C4-2B (cell line): Measurements from ENCODE around the gene TCFL5.

Experiments used
- H3K27ac ChIP-seq: fragments of 450-650 bp; 2 replicates; pipeline ENCODE4 v1.5.1; 2017
- ZFX ChIP-seq: fragments of 450-650 bp; IDR thresholded peaks from 2 replicates; pipeline ENCODE4 v1.6.1; 2017
- TF ChIP-seq, protein P1 (sequence below): fragments of 450-650 bp; conservative IDR thresholded peaks from 2 replicates; pipeline ENCODE4 v1.5.1; 2017; ENCODE audit warnings: mild to moderate bottlenecking

Gene TCFL5

DNA sequence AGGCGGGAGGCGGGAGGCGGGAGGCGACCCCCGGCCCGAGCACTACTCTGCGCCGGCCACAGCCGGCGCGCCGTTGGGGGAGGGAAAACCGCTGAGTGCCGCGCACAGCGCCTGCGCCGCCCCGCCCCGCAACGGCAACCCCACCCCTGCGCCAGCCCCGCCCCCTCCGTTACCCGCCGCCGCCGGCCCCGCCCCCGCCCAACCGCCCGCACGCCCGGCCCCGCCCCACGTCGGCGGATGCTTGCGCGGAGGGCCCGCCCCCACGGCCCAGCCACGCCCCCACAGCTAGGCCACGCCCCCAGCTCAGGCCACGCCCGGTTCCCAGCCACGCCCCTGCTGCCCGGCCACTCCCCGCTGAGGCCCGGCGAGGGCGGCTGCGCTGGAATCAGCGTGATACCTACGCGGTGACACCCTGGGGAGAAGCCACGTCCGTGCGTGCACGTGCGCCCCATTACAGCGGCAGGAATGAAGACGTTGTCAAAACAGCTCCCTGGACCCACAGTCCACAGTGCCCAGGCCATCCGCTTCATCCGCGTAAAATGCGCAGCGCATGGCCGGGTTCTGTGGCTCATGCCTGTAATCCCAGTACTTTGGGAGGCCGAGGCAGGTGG, at the start of gene TCFL5:
Gene TCFL5 (minus strand): TSS at position 97 of the 611 bp plus-strand sequence. CDS start 152 bp downstream, outside the sequence.
- H3K27ac ChIP-seq = peak within 1 kb of the TSS; percentile 56
- TF ChIP-seq, protein P1, sequence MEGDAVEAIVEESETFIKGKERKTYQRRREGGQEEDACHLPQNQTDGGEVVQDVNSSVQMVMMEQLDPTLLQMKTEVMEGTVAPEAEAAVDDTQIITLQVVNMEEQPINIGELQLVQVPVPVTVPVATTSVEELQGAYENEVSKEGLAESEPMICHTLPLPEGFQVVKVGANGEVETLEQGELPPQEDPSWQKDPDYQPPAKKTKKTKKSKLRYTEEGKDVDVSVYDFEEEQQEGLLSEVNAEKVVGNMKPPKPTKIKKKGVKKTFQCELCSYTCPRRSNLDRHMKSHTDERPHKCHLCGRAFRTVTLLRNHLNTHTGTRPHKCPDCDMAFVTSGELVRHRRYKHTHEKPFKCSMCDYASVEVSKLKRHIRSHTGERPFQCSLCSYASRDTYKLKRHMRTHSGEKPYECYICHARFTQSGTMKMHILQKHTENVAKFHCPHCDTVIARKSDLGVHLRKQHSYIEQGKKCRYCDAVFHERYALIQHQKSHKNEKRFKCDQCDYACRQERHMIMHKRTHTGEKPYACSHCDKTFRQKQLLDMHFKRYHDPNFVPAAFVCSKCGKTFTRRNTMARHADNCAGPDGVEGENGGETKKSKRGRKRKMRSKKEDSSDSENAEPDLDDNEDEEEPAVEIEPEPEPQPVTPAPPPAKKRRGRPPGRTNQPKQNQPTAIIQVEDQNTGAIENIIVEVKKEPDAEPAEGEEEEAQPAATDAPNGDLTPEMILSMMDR = no peak
- TF ChIP-seq ZFX = no peak

GRCh38 chr20:62910777-62911497, 49.3 kb upstream of the TCFL5 start:
- no peak for TF ChIP-seq ZFX
- TF ChIP-seq, protein P1 = no peak
- H3K27ac ChIP-seq = no peak overlapping the region

GRCh38 chr20:62910217-62910766, 48.7 kb upstream of the TCFL5 start:
- no peak overlapping the region for H3K27ac ChIP-seq
- TF ChIP-seq, protein P1 = no peak
- no peak for TF ChIP-seq ZFX

- TF ChIP-seq, protein P1 = no peak
- TF ChIP-seq ZFX = no peak
- H3K27ac ChIP-seq = no peak overlapping the region
These were observed 47.6 kb upstream of the TCFL5 start for GRCh38 chr20:62908971-62909791.

- TF ChIP-seq, protein P1 = peak; percentile 75
- TF ChIP-seq ZFX = no peak
- no peak overlapping the region for H3K27ac ChIP-seq
These were observed 46.0 kb upstream of the TCFL5 start for GRCh38 chr20:62907384-62908317.

DNA sequence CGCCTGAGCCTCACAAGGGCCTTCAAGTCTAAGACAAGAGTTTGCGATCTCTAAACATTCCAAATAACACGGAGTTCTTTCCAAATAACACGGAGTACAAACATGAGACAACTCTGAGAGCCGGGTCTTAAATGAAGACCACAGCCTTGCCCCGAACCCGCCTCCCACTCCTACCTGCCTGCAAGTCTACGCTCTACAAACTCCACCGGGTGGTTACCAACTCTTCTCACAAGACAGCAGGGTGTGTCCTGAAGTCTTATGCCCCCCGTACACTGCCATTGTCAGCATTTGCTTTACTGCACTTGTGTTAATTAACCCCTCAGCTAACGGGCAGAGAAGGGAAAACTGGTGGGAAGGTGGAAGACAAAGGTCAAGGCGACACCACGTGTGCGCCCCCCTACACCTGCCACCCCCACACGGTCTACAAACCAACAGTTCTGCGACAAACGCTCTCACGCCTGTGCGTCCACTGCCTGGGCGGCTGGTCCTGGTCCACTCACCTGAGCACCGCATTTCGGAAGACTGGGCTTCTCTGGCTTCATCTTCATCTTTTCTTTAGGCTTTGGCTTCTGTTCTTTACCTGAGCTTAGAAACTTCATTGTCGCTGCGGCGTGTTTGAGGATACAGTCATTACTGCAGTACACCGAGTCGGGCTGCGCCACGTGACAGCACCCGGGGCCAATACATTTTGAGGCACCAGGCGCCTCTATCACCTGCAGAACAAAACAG, 45.2 kb upstream of the TCFL5 start:
- H3K27ac ChIP-seq = no peak overlapping the region
- TF ChIP-seq, protein P1 = no peak
- TF ChIP-seq ZFX = no peak
